Fibroblast of lung (primary cell): Measurements from ENCODE around the gene SPATC1L. TPM values are rescaled to one million over a fixed set of nuclear protein-coding genes. Genes with fewer than 3 reads are reported as not detected.
"Not testable (repeated sequence)": the region's sequence is repeated elsewhere in the genome, so short reads cannot be mapped to it uniquely, and the experiment has no call there.

ENCODE experiments used
- DNase-seq, 2 donors: peaks; one replicate each; pipeline versions ENCODE4 v3.0.0 to v3.0.0-alpha.2; 2010; ENCODE audit warnings: low read depth in 2 of 2
- H2AFZ ChIP-seq: 2 replicates; pipeline ENCODE4 v1.5.1; 2012; ENCODE audit warnings: low read length, control low read depth, inconsistent platforms
- H3K27ac ChIP-seq: 2 replicates; pipeline ENCODE4 v1.5.1; 2011; ENCODE audit warnings: low read length, control low read depth; ENCODE audit not compliant: insufficient read depth
- H3K27me3 ChIP-seq: 2 replicates; pipeline ENCODE4 v1.5.1; 2011; ENCODE audit warnings: mild to moderate bottlenecking, low read length; ENCODE audit not compliant: control insufficient read depth, insufficient read depth
- H3K36me3 ChIP-seq: 2 replicates; pipeline ENCODE4 v1.5.1; 2011; ENCODE audit warnings: low read length; ENCODE audit not compliant: control insufficient read depth, insufficient read depth
- H3K4me1 ChIP-seq: 2 replicates; pipeline ENCODE4 v1.5.1; 2011; ENCODE audit warnings: low read length; ENCODE audit not compliant: control insufficient read depth, insufficient read depth; ENCODE audit errors: extremely low read depth
- H3K4me2 ChIP-seq: 2 replicates; pipeline ENCODE4 v1.5.1; 2011; ENCODE audit warnings: low read length, control low read depth; ENCODE audit not compliant: insufficient read depth; ENCODE audit errors: extremely low read depth
- H3K4me3 ChIP-seq, 4 experiments: fragments of 200-600 bp in 1 of 4; sonication (generic) in 1 of 4; replicated peaks in 1 of 4; 2 replicates each; pipeline ENCODE4 v1.5.1; 2011 to 2016; ENCODE audit warnings: low read length in 4 of 4, low read depth in 3 of 4, mild to moderate bottlenecking in 3 of 4, control low read depth in 2 of 4, inconsistent platforms in 1 of 4, mixed read lengths in 1 of 4; ENCODE audit not compliant: insufficient read depth in 1 of 4; ENCODE audit errors: control extremely low read depth in 1 of 4
- H3K79me2 ChIP-seq: 2 replicates; pipeline ENCODE4 v1.5.1; 2012; ENCODE audit warnings: mild to moderate bottlenecking, low read length, inconsistent platforms; ENCODE audit not compliant: control insufficient read depth, insufficient read depth
- H3K9ac ChIP-seq: 2 replicates; pipeline ENCODE4 v1.5.1; 2011; ENCODE audit warnings: mild to moderate bottlenecking, low read length, control low read depth; ENCODE audit not compliant: insufficient read depth
- H3K9me3 ChIP-seq: 2 replicates; pipeline ENCODE4 v1.5.1; 2012; ENCODE audit warnings: low read depth, low read length; ENCODE audit not compliant: control insufficient read depth, insufficient read depth
- H4K20me1 ChIP-seq: 2 replicates; pipeline ENCODE4 v1.5.1; 2011; ENCODE audit warnings: low read length; ENCODE audit not compliant: control insufficient read depth, insufficient read depth; ENCODE audit errors: extremely low read depth
- EZH2 ChIP-seq: IDR thresholded peaks from 2 replicates; pipeline ENCODE4 v1.5.1; 2012; ENCODE audit warnings: low read length, control low read depth, mild to moderate bottlenecking; ENCODE audit errors: missing control alignments
- polyA plus RNA-seq, 2 donors: library from polyadenylated mRNA; depleted of rRNA in 1 of 2; stranded (reverse) in 1 of 2; unstranded in 1 of 2; fragments of >200 nt; gene quantifications; 2 replicates each; pipeline ENCODE4 v1.2.1, GENCODE V29; 2011 to 2012; ENCODE audit warnings: missing spikeins in 1 of 2
- total RNA-seq: library from RNA; depleted of rRNA; stranded (reverse); fragments of >200 nt; gene quantifications from 2 replicates; pipeline ENCODE4 v1.2.1, GENCODE V29; 2014
- TF ChIP-seq, protein P1 (sequence below), 2 donors: IDR thresholded peaks in 1 of 2; conservative IDR thresholded peaks in 1 of 2; 1 replicate in 1 of 2; 2 replicates in 1 of 2; pipeline ENCODE4 v1.5.1; 2011 to 2012; ENCODE audit warnings: low read length in 2 of 2, control low read depth in 1 of 2, inconsistent platforms in 1 of 2, low read depth in 1 of 2, mild to moderate bottlenecking in 1 of 2

The SPATC1L gene
- total and polyA plus RNA-seq, 2 donors (not counting 1 experiment from before 2014, with no cell fraction given) = 2.9 to 9.6 TPM

DNA sequence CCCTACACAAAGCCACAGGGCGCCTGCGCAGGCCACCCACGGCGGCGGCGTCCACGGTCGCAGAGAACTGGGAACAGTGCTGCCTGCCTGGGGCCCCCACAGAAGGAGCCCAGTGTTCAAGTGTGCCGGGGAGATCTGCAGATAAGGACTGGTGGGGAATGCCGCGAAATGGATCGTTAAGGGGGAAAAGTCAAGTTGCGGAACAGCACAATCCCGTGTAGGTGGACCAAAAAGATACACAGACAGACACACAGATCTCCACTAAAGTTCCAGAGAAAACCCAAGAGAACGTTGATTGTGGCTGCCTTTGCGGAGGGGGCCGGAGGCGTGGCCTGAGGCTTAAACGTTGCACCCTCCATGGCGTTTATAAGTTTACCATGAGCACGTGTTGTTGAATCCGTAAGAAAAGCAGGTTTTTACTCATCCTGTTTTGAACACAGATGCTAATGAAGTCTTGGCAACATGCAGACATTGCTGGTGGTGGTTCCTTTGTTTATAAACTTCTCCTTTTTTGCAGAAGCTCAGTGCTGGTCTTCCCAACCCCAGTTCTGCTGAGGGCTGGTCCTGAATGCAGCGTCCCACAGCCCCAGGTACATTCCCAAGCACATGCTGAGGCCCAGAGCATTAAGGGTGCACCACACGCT is 4.1 kb downstream of the SPATC1L start:
- no peak overlapping the region for H2AFZ ChIP-seq
- no peaks in the 10 kb centered on the region for H3K36me3 ChIP-seq
- H3K4me3 ChIP-seq = no peak overlapping the region
- TF ChIP-seq, protein P1, sequence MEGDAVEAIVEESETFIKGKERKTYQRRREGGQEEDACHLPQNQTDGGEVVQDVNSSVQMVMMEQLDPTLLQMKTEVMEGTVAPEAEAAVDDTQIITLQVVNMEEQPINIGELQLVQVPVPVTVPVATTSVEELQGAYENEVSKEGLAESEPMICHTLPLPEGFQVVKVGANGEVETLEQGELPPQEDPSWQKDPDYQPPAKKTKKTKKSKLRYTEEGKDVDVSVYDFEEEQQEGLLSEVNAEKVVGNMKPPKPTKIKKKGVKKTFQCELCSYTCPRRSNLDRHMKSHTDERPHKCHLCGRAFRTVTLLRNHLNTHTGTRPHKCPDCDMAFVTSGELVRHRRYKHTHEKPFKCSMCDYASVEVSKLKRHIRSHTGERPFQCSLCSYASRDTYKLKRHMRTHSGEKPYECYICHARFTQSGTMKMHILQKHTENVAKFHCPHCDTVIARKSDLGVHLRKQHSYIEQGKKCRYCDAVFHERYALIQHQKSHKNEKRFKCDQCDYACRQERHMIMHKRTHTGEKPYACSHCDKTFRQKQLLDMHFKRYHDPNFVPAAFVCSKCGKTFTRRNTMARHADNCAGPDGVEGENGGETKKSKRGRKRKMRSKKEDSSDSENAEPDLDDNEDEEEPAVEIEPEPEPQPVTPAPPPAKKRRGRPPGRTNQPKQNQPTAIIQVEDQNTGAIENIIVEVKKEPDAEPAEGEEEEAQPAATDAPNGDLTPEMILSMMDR (conservative IDR thresholded peaks at IDR 0.05 in 1 of 2, IDR thresholded peaks at IDR 0.05 in 1 of 2; ENCODE audit: low read depth in 1 of 2, low read length in 2 of 2) = no peak
- TF ChIP-seq EZH2 = no peak
- H3K4me1 ChIP-seq = peaks cover 3% of the 10 kb centered on the region
- DNase-seq = no peak
- no peak overlapping the region for H3K9ac ChIP-seq
- H3K27me3 ChIP-seq = no peaks in the 10 kb centered on the region
- H3K27ac ChIP-seq = no peak overlapping the region
- H3K4me2 ChIP-seq = no peak overlapping the region
- H3K9me3 ChIP-seq = no peaks in the 10 kb centered on the region
- no peaks in the 10 kb centered on the region for H4K20me1 ChIP-seq
- no peaks in the 10 kb centered on the region for H3K79me2 ChIP-seq

DNA sequence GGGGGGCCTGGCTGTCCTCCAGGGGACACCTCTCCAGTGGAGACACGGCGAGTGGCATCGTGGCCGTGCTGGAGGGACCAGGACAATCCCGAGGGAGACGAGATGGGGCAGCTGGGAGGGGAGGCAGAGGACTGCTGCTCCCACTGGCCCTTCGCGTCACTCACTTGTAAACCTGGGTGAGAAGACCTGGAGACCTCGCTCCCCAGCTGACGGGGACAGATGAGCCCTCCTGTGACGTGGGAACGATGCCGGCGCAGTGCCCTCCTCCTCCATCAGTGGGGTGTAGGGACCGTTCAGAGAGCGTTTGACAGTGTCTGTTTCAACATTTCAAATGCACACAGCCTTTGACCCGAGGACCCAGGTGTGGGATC is 4.6 kb downstream of the SPATC1L start:
- Histone ChIP-seq H4K20me1 (no peaks in the 10 kb centered on the region), H3K27ac (no peak overlapping the region)
- no peak for TF ChIP-seq EZH2

DNA sequence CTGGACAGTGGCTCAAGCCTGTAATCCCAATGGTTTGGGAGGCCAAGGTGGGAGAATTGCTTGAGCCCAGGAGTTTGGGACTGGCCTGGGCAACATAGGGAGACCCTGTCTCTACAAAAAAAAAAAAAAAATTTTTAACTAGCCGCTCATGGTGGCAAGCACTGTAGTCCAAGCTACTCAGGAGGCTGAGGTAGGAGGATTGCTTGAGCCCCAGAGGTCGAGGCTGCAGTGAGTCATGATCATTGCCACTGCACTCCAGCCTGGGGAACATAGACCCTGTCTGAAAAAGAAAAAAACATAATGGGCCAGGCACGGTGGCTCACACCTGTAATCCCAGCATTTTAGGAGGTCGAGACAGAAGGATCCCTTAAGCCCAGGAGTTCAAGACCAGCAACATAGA is 5.3 kb downstream of the SPATC1L start:
- Histone ChIP-seq H2AFZ (no peak overlapping the region), H3K27ac (no peak overlapping the region), H3K9ac (no peak overlapping the region), H3K79me2 (no peaks in the 10 kb centered on the region), H3K36me3 (no peaks in the 10 kb centered on the region), H3K4me2 (no peak overlapping the region), H3K9me3 (no peaks in the 10 kb centered on the region), H4K20me1 (no peaks in the 10 kb centered on the region), H3K4me3 (no peak overlapping the region), H3K4me1 (no peaks in the 10 kb centered on the region), H3K27me3 (no peaks in the 10 kb centered on the region)
- no peak for DNase-seq
- TF ChIP-seq, protein P1 (conservative IDR thresholded peaks at IDR 0.05 in 1 of 2, IDR thresholded peaks at IDR 0.05 in 1 of 2; ENCODE audit: low read depth in 1 of 2, low read length in 2 of 2) = no peak
- TF ChIP-seq EZH2 = no peak

More for the DNA sequence above, 4.6 kb downstream of the SPATC1L start:
- Histone ChIP-seq H2AFZ (no peak overlapping the region), H3K4me3 (no peak overlapping the region), H3K36me3 (no peaks in the 10 kb centered on the region), H3K4me1 (no peaks in the 10 kb centered on the region), H3K27me3 (no peaks in the 10 kb centered on the region), H3K4me2 (no peak overlapping the region), H3K79me2 (no peaks in the 10 kb centered on the region), H3K9ac (no peak overlapping the region), H3K9me3 (no peaks in the 10 kb centered on the region)
- no peak for DNase-seq

DNA sequence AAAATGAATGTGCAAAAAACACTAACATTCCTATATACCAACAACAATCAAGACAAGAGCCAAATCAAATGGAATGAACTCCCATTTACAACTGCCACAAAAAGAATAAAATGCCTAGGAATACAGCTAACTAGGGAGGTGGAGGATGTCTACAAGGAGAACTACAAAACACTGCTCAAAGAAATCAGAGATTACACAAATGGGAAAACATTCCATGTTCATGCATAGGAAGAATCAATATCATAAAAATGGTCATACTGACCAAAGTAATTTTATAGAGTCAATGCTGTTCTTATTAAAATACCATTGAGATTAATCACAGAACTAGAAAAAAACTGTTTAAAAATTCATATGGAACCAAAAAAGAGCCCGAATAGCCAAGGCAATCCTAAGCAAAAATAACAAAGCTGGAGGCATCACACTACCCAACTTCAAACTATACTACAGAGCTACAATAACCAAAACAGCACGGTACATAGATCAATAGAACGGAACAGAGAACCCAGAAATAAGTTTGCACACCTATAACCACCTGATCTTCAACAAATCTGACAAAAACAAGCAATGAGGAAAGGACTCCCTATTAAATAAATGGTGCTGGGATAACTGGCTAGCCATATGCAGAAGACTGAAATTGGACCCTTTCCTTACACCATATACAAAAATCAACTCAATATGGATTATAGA is 7.7 kb downstream of the SPATC1L start:
- not testable (repeated sequence) for H3K9me3 ChIP-seq, H4K20me1 ChIP-seq, H3K4me3 ChIP-seq

More for the DNA sequence above, 7.7 kb downstream of the SPATC1L start:
- not testable (repeated sequence) for H3K4me1 ChIP-seq, H3K9ac ChIP-seq, DNase-seq, H3K27me3 ChIP-seq, H3K79me2 ChIP-seq, H3K4me2 ChIP-seq, H3K36me3 ChIP-seq, H2AFZ ChIP-seq, H3K27ac ChIP-seq
